ENCODE data around the gene DLX4.
A peak's percentile ranks its signal among the peaks of the same experiment; 100 is the strongest.

Gene DLX4

GRCh38 chr17:49979748-49980479 is 10.9 kb downstream of the DLX4 start:
- TF ChIP-seq ZFX (IDR thresholded peaks at IDR 0.05; ENCODE audit: borderline replicate concordance) (no peak), CTCF (IDR thresholded peaks at IDR 0.05) (no peak)
- no peak overlapping the region for H3K27ac ChIP-seq

- TF ChIP-seq ZFX (IDR thresholded peaks at IDR 0.05; ENCODE audit: borderline replicate concordance), result no peak
- no peak for TF ChIP-seq CTCF (IDR thresholded peaks at IDR 0.05)
- H3K27ac ChIP-seq, result no peak overlapping the region
Measured at GRCh38 chr17:49980703-49981197, 11.8 kb downstream of the DLX4 start.

- H3K27ac ChIP-seq, result no peak overlapping the region
- TF ChIP-seq ZFX (IDR thresholded peaks at IDR 0.05; ENCODE audit: borderline replicate concordance) (no peak), CTCF (IDR thresholded peaks at IDR 0.05) (no peak)
Measured at GRCh38 chr17:49984283-49984682, 15.3 kb downstream of the DLX4 start.

- no peak overlapping the region for H3K27ac ChIP-seq
- TF ChIP-seq ZFX (IDR thresholded peaks at IDR 0.05; ENCODE audit: borderline replicate concordance), result no peak
Measured at GRCh38 chr17:49984776-49985175, 15.8 kb downstream of the DLX4 start.

GRCh38 chr17:49985310-49985990 is 16.5 kb downstream of the DLX4 start:
- no peak for TF ChIP-seq ZFX (IDR thresholded peaks at IDR 0.05; ENCODE audit: borderline replicate concordance)
- no peak for TF ChIP-seq CTCF (IDR thresholded peaks at IDR 0.05)
- H3K27ac ChIP-seq, result no peak overlapping the region

- TF ChIP-seq ZFX (IDR thresholded peaks at IDR 0.05; ENCODE audit: borderline replicate concordance) (no peak), CTCF (IDR thresholded peaks at IDR 0.05) (no peak)
- no peak overlapping the region for H3K27ac ChIP-seq
Measured at GRCh38 chr17:49986396-49987289, 17.7 kb downstream of the DLX4 start.

GRCh38 chr17:49987290-49987585 is 18.2 kb downstream of the DLX4 start:
- H3K27ac ChIP-seq, result peak overlapping the region; percentile 47
- TF ChIP-seq ZFX (IDR thresholded peaks at IDR 0.05; ENCODE audit: borderline replicate concordance) (no peak), CTCF (IDR thresholded peaks at IDR 0.05) (no peak)
